ENCODE data around the gene RTN1. TPM values are rescaled to one million over a fixed set of nuclear protein-coding genes. Genes with fewer than 3 reads are reported as not detected.

RTN1 gene
- total RNA-seq, 2 donors from 2014 or later: 8.6 to 11.2 TPM

DNA sequence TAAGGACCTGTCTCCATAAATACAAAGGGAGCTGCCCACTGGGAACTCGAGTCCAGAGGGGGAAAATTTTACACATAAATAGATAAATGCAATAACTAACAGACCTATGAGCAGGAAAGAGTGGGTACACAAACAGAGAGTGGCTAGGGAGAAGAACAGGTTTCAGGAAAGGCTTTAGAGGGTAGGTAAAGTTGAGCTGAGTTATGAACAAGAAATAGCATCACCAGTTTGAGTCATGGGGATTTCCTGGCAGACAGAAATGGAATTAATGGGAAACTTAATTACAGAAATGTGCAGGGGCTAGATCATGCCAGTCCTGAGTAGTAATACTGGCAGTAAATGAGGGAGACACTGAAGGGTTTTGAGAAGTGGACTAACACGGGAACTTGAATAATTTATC lies 236.0 kb downstream of the RTN1 start:
- TF ChIP-seq, protein P1, sequence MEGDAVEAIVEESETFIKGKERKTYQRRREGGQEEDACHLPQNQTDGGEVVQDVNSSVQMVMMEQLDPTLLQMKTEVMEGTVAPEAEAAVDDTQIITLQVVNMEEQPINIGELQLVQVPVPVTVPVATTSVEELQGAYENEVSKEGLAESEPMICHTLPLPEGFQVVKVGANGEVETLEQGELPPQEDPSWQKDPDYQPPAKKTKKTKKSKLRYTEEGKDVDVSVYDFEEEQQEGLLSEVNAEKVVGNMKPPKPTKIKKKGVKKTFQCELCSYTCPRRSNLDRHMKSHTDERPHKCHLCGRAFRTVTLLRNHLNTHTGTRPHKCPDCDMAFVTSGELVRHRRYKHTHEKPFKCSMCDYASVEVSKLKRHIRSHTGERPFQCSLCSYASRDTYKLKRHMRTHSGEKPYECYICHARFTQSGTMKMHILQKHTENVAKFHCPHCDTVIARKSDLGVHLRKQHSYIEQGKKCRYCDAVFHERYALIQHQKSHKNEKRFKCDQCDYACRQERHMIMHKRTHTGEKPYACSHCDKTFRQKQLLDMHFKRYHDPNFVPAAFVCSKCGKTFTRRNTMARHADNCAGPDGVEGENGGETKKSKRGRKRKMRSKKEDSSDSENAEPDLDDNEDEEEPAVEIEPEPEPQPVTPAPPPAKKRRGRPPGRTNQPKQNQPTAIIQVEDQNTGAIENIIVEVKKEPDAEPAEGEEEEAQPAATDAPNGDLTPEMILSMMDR (IDR thresholded peaks at IDR 0.05): no peak
- TF ChIP-seq POLR2A (IDR thresholded peaks at IDR 0.05): no peak
- ATAC-seq (no peak), DNase-seq (no peak)
- Histone ChIP-seq H3K4me1 (peaks cover 5% of the 10 kb centered on the region), H3K9me3 (no peaks in the 10 kb centered on the region), H3K27me3 (no peaks in the 10 kb centered on the region), H3K27ac (no peak overlapping the region), H3K4me3 (no peak overlapping the region), H3K36me3 (replicated peaks in 1 of 2; ENCODE audit: insufficient read depth in 1 of 2, low read depth in 2 of 2) (no peaks in the 10 kb centered on the region)
- WGBS, 2 donors: 35 to 49% methylated on average over 2 of the region's 2 CpGs
- intact Hi-C loops (cut with DNase I): no loop called here

DNA sequence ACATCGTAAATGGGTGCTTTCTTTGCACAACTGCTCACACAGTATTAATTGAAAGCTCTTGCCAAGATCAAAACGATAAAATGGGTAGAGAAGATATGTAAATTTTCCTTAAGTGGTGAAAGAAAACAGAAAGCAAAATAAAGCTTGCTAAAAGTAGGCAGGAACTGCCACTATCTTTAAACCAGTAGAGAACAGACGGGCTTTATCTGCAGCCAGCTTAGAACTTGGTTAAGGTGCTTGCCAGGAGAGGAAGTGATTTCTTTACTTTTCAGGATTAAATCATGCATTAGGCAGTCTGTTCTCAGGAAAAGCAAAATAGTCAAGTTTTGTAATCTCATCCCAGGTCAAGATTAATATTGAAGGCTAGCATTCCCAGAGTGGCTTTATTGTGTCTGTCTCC lies 237.1 kb downstream of the RTN1 start:
- intact Hi-C loops (cut with DNase I): no loop called here
- WGBS, 2 donors: 13 to 18% methylated on average over 3 of the region's 3 CpGs
- Histone ChIP-seq H3K36me3 (replicated peaks in 1 of 2; ENCODE audit: insufficient read depth in 1 of 2, low read depth in 2 of 2) (no peaks in the 10 kb centered on the region), H3K27ac (no peak overlapping the region), H3K4me3 (no peak overlapping the region), H3K9me3 (no peaks in the 10 kb centered on the region), H3K4me1 (peaks cover 5% of the 10 kb centered on the region), H3K27me3 (no peaks in the 10 kb centered on the region)
- TF ChIP-seq, protein P1 (IDR thresholded peaks at IDR 0.05): no peak
- no peak for TF ChIP-seq POLR2A (IDR thresholded peaks at IDR 0.05)
- no peak for ATAC-seq
- DNase-seq: no peak

DNA sequence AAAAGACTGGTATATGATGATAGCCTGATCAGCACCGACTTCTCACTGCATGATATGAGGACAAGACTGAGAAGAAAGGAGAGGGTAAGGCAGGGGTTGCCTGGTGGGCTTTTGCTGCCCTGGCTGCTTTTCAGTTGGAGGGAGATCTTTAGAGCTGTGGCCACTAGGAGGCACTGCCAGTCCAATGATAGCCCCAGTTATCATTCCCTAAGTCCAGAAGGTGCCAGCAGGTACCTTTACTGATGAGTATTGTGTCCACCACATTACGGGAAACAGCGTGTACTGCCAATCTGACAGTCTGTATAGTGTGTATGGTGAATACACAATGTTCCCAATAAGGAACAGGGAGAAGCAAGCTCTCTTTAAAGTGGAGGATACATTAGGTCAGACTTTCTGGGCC lies 238.2 kb downstream of the RTN1 start:
- intact Hi-C loops (cut with DNase I): no loop called here
- 40 to 43% methylated on average over 3 of the region's 3 CpGs for WGBS, 2 donors

DNA sequence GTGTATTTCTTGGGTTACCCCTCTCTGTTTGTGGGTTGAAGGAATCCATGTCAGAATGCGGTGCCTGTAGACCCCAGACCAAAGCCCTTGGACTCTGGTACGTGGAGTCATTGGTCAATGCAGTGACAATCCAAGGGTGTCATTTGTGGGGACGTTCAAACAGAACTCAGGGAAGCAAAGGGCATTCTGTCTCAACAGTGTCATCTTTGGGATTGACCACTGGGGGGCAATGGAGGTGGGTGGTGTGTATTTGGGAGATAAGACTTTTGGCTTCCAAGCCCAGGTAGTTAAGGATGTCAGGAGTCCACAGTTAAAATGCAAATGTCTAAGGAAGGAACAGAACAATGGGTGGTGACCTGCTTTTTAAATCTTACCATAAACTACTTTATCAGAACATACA lies 239.3 kb downstream of the RTN1 start:
- TF ChIP-seq, protein P1 (IDR thresholded peaks at IDR 0.05): no peak
- no peak for TF ChIP-seq POLR2A (IDR thresholded peaks at IDR 0.05)
- ATAC-seq (no peak), DNase-seq (no peak)
- no peak overlapping the region for H3K27ac ChIP-seq
- intact Hi-C loops (cut with DNase I): no loop called here
- no peak overlapping the region for H3K4me3 ChIP-seq
- no peaks in the 10 kb centered on the region for H3K9me3 ChIP-seq
- 18 to 39% methylated on average over 3 of the region's 3 CpGs for WGBS, 2 donors
- no peaks in the 10 kb centered on the region for H3K27me3 ChIP-seq
- H3K4me1 ChIP-seq: peaks cover 5% of the 10 kb centered on the region
- no peaks in the 10 kb centered on the region for H3K36me3 ChIP-seq (replicated peaks in 1 of 2; ENCODE audit: insufficient read depth in 1 of 2, low read depth in 2 of 2)

More for the DNA sequence above, 238.2 kb downstream of the RTN1 start:
- no peaks in the 10 kb centered on the region for H3K36me3 ChIP-seq (replicated peaks in 1 of 2; ENCODE audit: insufficient read depth in 1 of 2, low read depth in 2 of 2)
- H3K4me3 ChIP-seq: no peak overlapping the region
- DNase-seq (peak; percentile 15 to 56 (median 30)), ATAC-seq (no peak)
- H3K9me3 ChIP-seq: no peaks in the 10 kb centered on the region
- no peak overlapping the region for H3K27ac ChIP-seq
- peaks cover 5% of the 10 kb centered on the region for H3K4me1 ChIP-seq
- no peak for TF ChIP-seq POLR2A (IDR thresholded peaks at IDR 0.05)
- TF ChIP-seq, protein P1 (IDR thresholded peaks at IDR 0.05): peak in 6 of 7 experiments; percentile 15 to 50 (median 41)
- no peaks in the 10 kb centered on the region for H3K27me3 ChIP-seq

DNA sequence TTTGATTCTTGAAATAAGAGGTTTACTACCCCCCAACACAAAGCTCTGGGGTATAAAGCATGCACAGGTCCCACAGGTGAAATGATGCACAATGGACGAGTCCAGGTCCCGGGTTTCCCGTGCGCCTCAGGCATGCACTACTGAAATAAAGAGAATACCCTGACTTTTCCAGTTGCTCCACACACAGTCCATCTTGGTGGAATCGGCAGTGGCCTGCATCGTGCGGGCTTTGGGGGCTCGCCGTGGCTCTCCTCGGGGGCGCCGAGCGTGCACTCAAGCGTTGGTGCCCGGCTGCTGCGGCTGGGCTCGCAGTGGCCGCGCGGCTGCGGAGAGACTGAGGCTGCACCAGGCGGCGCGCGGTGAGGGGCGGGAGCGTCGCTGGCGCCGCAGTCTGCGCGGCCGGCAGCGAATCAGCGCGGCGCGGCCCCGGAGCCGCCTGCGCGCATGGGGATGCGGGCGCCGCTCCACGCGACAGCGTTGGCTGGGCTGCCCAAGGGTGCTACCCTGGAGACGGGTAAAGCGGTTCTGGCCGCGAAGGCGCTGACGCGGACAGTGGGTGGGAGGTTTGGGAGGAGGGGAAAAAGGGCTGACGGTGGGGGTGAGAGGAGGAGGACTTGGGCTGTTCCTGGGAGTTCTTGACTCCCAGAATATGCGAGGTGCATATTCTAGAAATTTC lies 240.2 kb downstream of the RTN1 start:
- intact Hi-C loops (cut with DNase I): no loop called here
- Histone ChIP-seq H3K4me3 (no peak overlapping the region), H3K27me3 (no peaks in the 10 kb centered on the region), H3K9me3 (no peaks in the 10 kb centered on the region), H3K4me1 (peaks cover 5% of the 10 kb centered on the region), H3K27ac (no peak overlapping the region), H3K36me3 (replicated peaks in 1 of 2; ENCODE audit: insufficient read depth in 1 of 2, low read depth in 2 of 2) (no peaks in the 10 kb centered on the region)
- no peak for ATAC-seq
- TF ChIP-seq POLR2A (IDR thresholded peaks at IDR 0.05): no peak
- TF ChIP-seq, protein P1 (IDR thresholded peaks at IDR 0.05): no peak
- 1% methylated on average over 14 to 57 of the region's 57 CpGs for WGBS, 2 donors
- peak in 3 of 4 donors; percentile 4 to 28 (median 15) for DNase-seq
